ENCODE data around the gene ACBD4.

- TF ChIP-seq CTCF (IDR thresholded peaks at IDR 0.05) = no peak
- no peak for TF ChIP-seq POLR2AphosphoS5 (IDR thresholded peaks at IDR 0.05; ENCODE audit: insufficient read depth in 1 of 2, low read depth in 1 of 2)
Observed at GRCh38 chr17:45155483-45155882, 20.0 kb downstream of the ACBD4 start.

All from vagina (tissue), 2 donors.